Right lobe of liver (tissue), 6 donors: ENCODE data around the gene TFF2. TPM values are rescaled to one million over a fixed set of nuclear protein-coding genes. Genes with fewer than 3 reads are reported as not detected.

Source experiments
- ATAC-seq, 4 donors: fragments of 200-7000 bp; cut with Tn5 transposase; one replicate each; pipeline ENCODE4 v1.9.1; 2020; ENCODE audit warnings: mild to moderate bottlenecking in 4 of 4, moderate library complexity in 4 of 4
- DNase-seq, 3 donors: peaks; one replicate each; pipeline ENCODE4 v3.0.0-alpha.2; 2020
- H3K27ac ChIP-seq, 3 donors: fragments of 200-600 bp; one replicate each; pipeline ENCODE4 v1.8.0; 2022
- H3K27me3 ChIP-seq, 2 donors: fragments of 200-600 bp; one replicate each; pipeline ENCODE4 v1.8.0; 2022
- H3K36me3 ChIP-seq, 4 donors: fragments of 200-600 bp; sonication (generic) in 1 of 4; one replicate each; pipeline versions ENCODE4 v1.5.1 to v1.8.0; 2017 to 2022; ENCODE audit warnings: control low read depth in 1 of 4
- H3K4me1 ChIP-seq, 4 donors: fragments of 200-600 bp; sonication (generic) in 1 of 4; one replicate each; pipeline versions ENCODE4 v1.5.1 to v1.8.0; 2017 to 2022; ENCODE audit warnings: control low read depth in 1 of 4
- H3K4me3 ChIP-seq, 3 donors: fragments of 200-600 bp; one replicate each; pipeline ENCODE4 v1.8.0; 2022
- H3K9me3 ChIP-seq, 4 donors: fragments of 200-600 bp; sonication (generic) in 1 of 4; one replicate each; pipeline versions ENCODE4 v1.5.1 to v1.8.0; 2017 to 2022; ENCODE audit warnings: control low read depth in 1 of 4
- CTCF ChIP-seq, 4 donors: fragments of 200-600 bp in 3 of 4; fragments of 450-650 bp in 1 of 4; IDR thresholded peaks; one replicate each; pipeline versions ENCODE4 v1.5.1 to v1.8.0; 2016 to 2022; ENCODE audit warnings: antibody characterized with exemption in 4 of 4, mild to moderate bottlenecking in 2 of 4
- POLR2A ChIP-seq: fragments of 450-650 bp; IDR thresholded peaks from one replicate; pipeline ENCODE4 v1.6.1; 2017; ENCODE audit warnings: antibody characterized with exemption, mild to moderate bottlenecking
- WGBS: methylation state at CpG from one replicate; pipeline ENCODE4 v1.1.6; 2018; ENCODE audit warnings: low coverage, low lambda C conversion rate; ENCODE audit not compliant: insufficient coverage; ENCODE audit errors: missing lambda C conversion rate; 5-methylcytosine and 5-hydroxymethylcytosine counted together
- intact Hi-C, 2 donors: fragments of 100-400 bp; cut with DNase I; formaldehyde crosslinking; loops; one replicate each; pipeline versions ENCODE4 v1.11.2 to v1.14.1; 2022
- total RNA-seq, 6 experiments: library from RNA; depleted of rRNA in 2 of 6; stranded (reverse); fragments of >200 nt in 2 of 6; fragmentation: NEBNext Ultra II Directional in 3 of 6; extraction: Animal tissue kit (Norgen Biotek cat#: 25700) in 3 of 6; gene quantifications; one replicate each; pipeline versions ENCODE4 v1.1.0 to v1.2.4, GENCODE V29; 2016 to 2023
- donor health status: DM: no; HTN: yes; CAD: no.
- donor health status: DM: no; HTN: no; CAD: no.
- donor health status: DM: no; HTN: no; CAD: no.
- donor health status: DM: no; HTN: yes; CAD: no.
- donor health status: DM: no; HTN: yes; CAD: no.

The TFF2 gene
- total RNA-seq, 6 experiments from 2014 or later, result 0.29 to 0.61 (median 0.49) TPM; not detected in 2

- Histone ChIP-seq H3K27me3 (no peaks in the 10 kb centered on the region), H3K9me3 (no peaks in the 10 kb centered on the region), H3K4me1 (no peaks in the 10 kb centered on the region), H3K27ac (peak overlapping the region; percentile 47 to 67 (median 63)), H3K36me3 (no peaks in the 10 kb centered on the region), H3K4me3 (no peak overlapping the region)
- DNase-seq (peak in 1 of 3 donors; percentile 33), ATAC-seq (peak in 1 of 4 donors; percentile 5)
- TF ChIP-seq CTCF (IDR thresholded peaks at IDR 0.05), result no peak
- no peak for TF ChIP-seq POLR2A
- intact Hi-C loops, result no loop called here
- WGBS, result 77% methylated on average over 3 of the region's 9 CpGs
Measured at GRCh38 chr21:42300956-42301355, 49.8 kb downstream of the TFF2 start.

GRCh38 chr21:42300045-42300583, 50.7 kb downstream of the TFF2 start:
- no peaks in the 10 kb centered on the region for H3K9me3 ChIP-seq
- 54% methylated on average over 6 of the region's 7 CpGs for WGBS
- no peak overlapping the region for H3K27ac ChIP-seq
- H3K4me3 ChIP-seq, result no peak overlapping the region
- ATAC-seq, result no peak
- DNase-seq, result peak in 1 of 3 donors; percentile 12
- intact Hi-C loops, result no loop called here
- no peaks in the 10 kb centered on the region for H3K36me3 ChIP-seq
- no peaks in the 10 kb centered on the region for H3K4me1 ChIP-seq
- no peaks in the 10 kb centered on the region for H3K27me3 ChIP-seq
- TF ChIP-seq CTCF (IDR thresholded peaks at IDR 0.05) (no peak), POLR2A (no peak)

GRCh38 chr21:42299324-42300044, 51.3 kb downstream of the TFF2 start:
- ATAC-seq (peak in 2 of 4 donors; percentile 30 to 54), DNase-seq (no peak)
- no peaks in the 10 kb centered on the region for H3K9me3 ChIP-seq
- no peak overlapping the region for H3K4me3 ChIP-seq
- H3K4me1 ChIP-seq, result no peaks in the 10 kb centered on the region
- no peak overlapping the region for H3K27ac ChIP-seq
- no peaks in the 10 kb centered on the region for H3K36me3 ChIP-seq
- 83% methylated on average over 8 of the region's 20 CpGs for WGBS
- intact Hi-C loops, result no loop called here
- no peak for TF ChIP-seq CTCF (IDR thresholded peaks at IDR 0.05)
- no peaks in the 10 kb centered on the region for H3K27me3 ChIP-seq

- 69% methylated on average over 3 of the region's 5 CpGs for WGBS
- ATAC-seq (no peak), DNase-seq (no peak)
- Histone ChIP-seq H3K4me1 (no peaks in the 10 kb centered on the region), H3K27ac (no peak overlapping the region), H3K36me3 (no peaks in the 10 kb centered on the region), H3K27me3 (no peaks in the 10 kb centered on the region), H3K4me3 (no peak overlapping the region), H3K9me3 (no peaks in the 10 kb centered on the region)
- intact Hi-C loops, result no loop called here
- no peak for TF ChIP-seq POLR2A
- no peak for TF ChIP-seq CTCF (IDR thresholded peaks at IDR 0.05)
Measured at GRCh38 chr21:42298657-42299056, 52.1 kb downstream of the TFF2 start.
